ENCODE data around the gene ETS1.

The ETS1 gene

DNA sequence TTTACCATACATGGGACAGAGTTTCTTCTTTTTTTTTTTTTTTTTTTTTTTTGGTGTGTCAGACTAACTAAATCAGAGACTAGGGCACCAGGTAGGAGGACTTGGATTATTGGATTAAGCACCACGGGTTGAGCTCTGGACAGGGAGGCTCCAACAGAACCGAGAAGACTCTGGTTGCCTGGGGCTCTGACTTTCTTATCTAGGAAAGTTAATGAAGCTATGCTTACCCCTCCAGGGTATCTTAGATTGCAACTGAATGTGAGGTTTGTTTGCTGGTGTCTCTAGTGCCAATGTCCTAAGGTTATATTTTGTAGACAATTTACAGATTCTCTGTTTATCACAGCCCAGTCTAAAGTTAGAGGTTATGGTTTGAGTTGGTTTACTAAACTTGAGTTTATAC lies 18.1 kb downstream of the ETS1 start:
- H3K9me3 ChIP-seq (ENCODE audit: severe bottlenecking) = peaks cover 4% of the 10 kb centered on the region
- no peak overlapping the region for H3K4me3 ChIP-seq (ENCODE audit: severe bottlenecking)
- DNase-seq (ENCODE audit: low spot score) = no peak
- no peaks in the 10 kb centered on the region for H3K27me3 ChIP-seq (ENCODE audit: insufficient read depth, poor library complexity, severe bottlenecking)
- no peak for ATAC-seq (ENCODE audit: low read depth)
- TF ChIP-seq CTCF (IDR thresholded peaks at IDR 0.05; ENCODE audit: poor library complexity, severe bottlenecking) = no peak
- no peaks in the 10 kb centered on the region for H3K36me3 ChIP-seq (ENCODE audit: low read depth)
- H3K4me1 ChIP-seq (ENCODE audit: insufficient read depth, poor library complexity, severe bottlenecking) = no peaks in the 10 kb centered on the region
- H3K27ac ChIP-seq (ENCODE audit: poor library complexity, severe bottlenecking) = no peak overlapping the region

- Histone ChIP-seq H3K9me3 (ENCODE audit: severe bottlenecking) (no peaks in the 10 kb centered on the region), H3K27me3 (ENCODE audit: insufficient read depth, poor library complexity, severe bottlenecking) (no peaks in the 10 kb centered on the region), H3K4me3 (ENCODE audit: severe bottlenecking) (no peak overlapping the region), H3K36me3 (ENCODE audit: low read depth) (no peaks in the 10 kb centered on the region), H3K4me1 (ENCODE audit: insufficient read depth, poor library complexity, severe bottlenecking) (no peaks in the 10 kb centered on the region), H3K27ac (ENCODE audit: poor library complexity, severe bottlenecking) (no peak overlapping the region)
- ATAC-seq (ENCODE audit: low read depth) (no peak), DNase-seq (ENCODE audit: low spot score) (no peak)
- no peak for TF ChIP-seq CTCF (IDR thresholded peaks at IDR 0.05; ENCODE audit: poor library complexity, severe bottlenecking)
These were observed 19.1 kb downstream of the ETS1 start for GRCh38 chr11:128568166-128568778.

- DNase-seq (ENCODE audit: low spot score) = no peak
- H3K4me3 ChIP-seq (ENCODE audit: severe bottlenecking) = no peak overlapping the region
- H3K4me1 ChIP-seq (ENCODE audit: insufficient read depth, poor library complexity, severe bottlenecking) = no peaks in the 10 kb centered on the region
- no peak overlapping the region for H3K27ac ChIP-seq (ENCODE audit: poor library complexity, severe bottlenecking)
- no peaks in the 10 kb centered on the region for H3K9me3 ChIP-seq (ENCODE audit: severe bottlenecking)
- no peaks in the 10 kb centered on the region for H3K36me3 ChIP-seq (ENCODE audit: low read depth)
- no peak for TF ChIP-seq CTCF (IDR thresholded peaks at IDR 0.05; ENCODE audit: poor library complexity, severe bottlenecking)
- H3K27me3 ChIP-seq (ENCODE audit: insufficient read depth, poor library complexity, severe bottlenecking) = no peaks in the 10 kb centered on the region
- no peak for ATAC-seq (ENCODE audit: low read depth)
These were observed 20.2 kb downstream of the ETS1 start for GRCh38 chr11:128567130-128567529.

GRCh38 chr11:128565881-128566280 lies 21.5 kb downstream of the ETS1 start:
- H3K36me3 ChIP-seq (ENCODE audit: low read depth) = no peaks in the 10 kb centered on the region
- no peak for DNase-seq (ENCODE audit: low spot score)
- no peak for ATAC-seq (ENCODE audit: low read depth)
- no peaks in the 10 kb centered on the region for H3K27me3 ChIP-seq (ENCODE audit: insufficient read depth, poor library complexity, severe bottlenecking)
- no peaks in the 10 kb centered on the region for H3K4me1 ChIP-seq (ENCODE audit: insufficient read depth, poor library complexity, severe bottlenecking)
- no peak overlapping the region for H3K27ac ChIP-seq (ENCODE audit: poor library complexity, severe bottlenecking)
- no peaks in the 10 kb centered on the region for H3K9me3 ChIP-seq (ENCODE audit: severe bottlenecking)
- TF ChIP-seq CTCF (IDR thresholded peaks at IDR 0.05; ENCODE audit: poor library complexity, severe bottlenecking) = no peak
- H3K4me3 ChIP-seq (ENCODE audit: severe bottlenecking) = no peak overlapping the region

DNA sequence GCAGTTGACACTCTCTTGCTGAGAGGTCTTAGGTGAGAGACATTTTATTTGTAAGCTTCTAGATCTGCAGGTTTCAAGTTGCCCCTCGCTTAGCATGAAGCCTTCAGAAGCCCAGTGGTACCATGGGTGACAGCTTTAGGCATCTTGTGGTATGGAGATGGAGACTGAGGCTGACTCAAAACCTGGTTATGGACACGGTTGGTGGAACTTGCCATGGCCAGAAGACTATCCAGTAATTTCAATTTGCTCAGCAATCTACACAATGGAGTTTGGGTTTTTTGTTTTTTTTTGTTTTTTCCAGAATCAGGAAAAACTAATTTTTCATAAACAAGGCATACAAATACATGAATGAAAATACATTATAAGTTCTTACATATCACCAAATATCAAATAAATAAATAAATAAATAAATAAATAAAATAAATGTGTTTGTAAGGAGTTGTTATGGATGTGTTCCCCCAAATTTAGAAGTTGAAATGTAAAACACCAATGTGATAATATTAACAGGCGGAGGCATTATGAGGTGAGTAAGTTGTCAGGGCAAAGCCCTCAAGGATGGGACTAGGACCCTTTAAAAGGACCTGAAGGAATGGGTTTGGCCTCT lies 22.6 kb downstream of the ETS1 start:
- Histone ChIP-seq H3K36me3 (ENCODE audit: low read depth) (no peaks in the 10 kb centered on the region), H3K4me1 (ENCODE audit: insufficient read depth, poor library complexity, severe bottlenecking) (no peaks in the 10 kb centered on the region), H3K4me3 (ENCODE audit: severe bottlenecking) (no peak overlapping the region), H3K27me3 (ENCODE audit: insufficient read depth, poor library complexity, severe bottlenecking) (no peaks in the 10 kb centered on the region), H3K27ac (ENCODE audit: poor library complexity, severe bottlenecking) (no peak overlapping the region), H3K9me3 (ENCODE audit: severe bottlenecking) (no peaks in the 10 kb centered on the region)
- no peak for DNase-seq (ENCODE audit: low spot score)
- no peak for TF ChIP-seq CTCF (IDR thresholded peaks at IDR 0.05; ENCODE audit: poor library complexity, severe bottlenecking)
- ATAC-seq (ENCODE audit: low read depth) = no peak
